K562 (cell line): ENCODE results near the gene NDUFS3. TPM values are rescaled to one million over a fixed set of nuclear protein-coding genes. Genes with fewer than 3 reads are reported as not detected.
A peak's percentile ranks its signal among the peaks of the same experiment; 100 is the strongest.

ENCODE experiments used
- BCOR ChIP-seq: fragments of 450-650 bp; IDR thresholded peaks from 2 replicates; pipeline ENCODE4 v1.6.1; 2016
- CREB3 ChIP-seq: fragments of 450-650 bp; conservative IDR thresholded peaks from 2 replicates; pipeline ENCODE4 v1.6.1; 2016; ENCODE audit warnings: missing genetic modification characterization, low read depth, mild to moderate bottlenecking, missing compliant biosample characterization, moderate library complexity
- CREM ChIP-seq: IDR thresholded peaks from 2 replicates; pipeline ENCODE4 v1.6.1; 2014; ENCODE audit warnings: antibody characterized with exemption, low read depth
- DLX4 ChIP-seq: fragments of 250-450 bp; sonication (Bioruptor Pico); IDR thresholded peaks from 2 replicates; pipeline ENCODE4 v1.6.1; 2021; ENCODE audit warnings: mild to moderate bottlenecking
- GABPB2 ChIP-seq: fragments of 250-450 bp; sonication (Bioruptor Pico); conservative IDR thresholded peaks from 2 replicates; pipeline ENCODE4 v1.5.1; 2021; ENCODE audit warnings: mild to moderate bottlenecking
- HOXB6 ChIP-seq: fragments of 250-450 bp; sonication (Bioruptor Pico); IDR thresholded peaks from 2 replicates; pipeline ENCODE4 v1.5.1; 2022; ENCODE audit warnings: mild to moderate bottlenecking, borderline replicate concordance
- MLLT1 ChIP-seq, 2 experiments: fragments of 450-650 bp; IDR thresholded peaks; 2 replicates each; pipeline ENCODE4 v1.6.1; 2016
- MYNN ChIP-seq, 2 experiments: sonication (generic); formaldehyde crosslinking in 1 of 2; IDR thresholded peaks; 2 replicates each; pipeline versions ENCODE4 v1.5.0 to v1.6.1; 2016 to 2020; ENCODE audit warnings: antibody characterized with exemption in 1 of 2, missing genetic modification reagents in 1 of 2
- RNF219 ChIP-seq: fragments of 250-450 bp; sonication (Bioruptor Pico); IDR thresholded peaks from 2 replicates; pipeline ENCODE4 v1.5.0; 2022; ENCODE audit warnings: mild to moderate bottlenecking
- SAFB ChIP-seq: fragments of 200-400 bp; formaldehyde crosslinking; IDR thresholded peaks from 2 replicates; pipeline ENCODE4 v1.6.1; 2017; ENCODE audit warnings: low read depth, low read length, borderline replicate concordance
- TBL1XR1 ChIP-seq, 2 experiments: IDR thresholded peaks; 2 replicates each; pipeline ENCODE4 v1.6.1; 2012; ENCODE audit warnings: improper control_type of control experiment in 2 of 2, low read length in 2 of 2, mild to moderate bottlenecking in 1 of 2
- TBP ChIP-seq: optimal IDR thresholded peaks from 2 replicates; pipeline ENCODE3; 2011; ENCODE audit warnings: low read depth, low read length, improper control_type of control experiment
- THRAP3 ChIP-seq: fragments of 450-650 bp; IDR thresholded peaks from 2 replicates; pipeline ENCODE4 v1.6.1; 2016; ENCODE audit warnings: mild to moderate bottlenecking, inconsistent platforms, borderline replicate concordance
- ZBTB49 ChIP-seq: sonication (generic); formaldehyde crosslinking; IDR thresholded peaks from 2 replicates; pipeline ENCODE4 v1.8.0; 2022; ENCODE audit warnings: missing genetic modification reagents, mild to moderate bottlenecking, borderline replicate concordance
- ZC3H11A ChIP-seq: IDR thresholded peaks from 2 replicates; pipeline ENCODE4 v1.6.1; 2012; ENCODE audit warnings: low read depth, low read length, improper control_type of control experiment
- ZNF121 ChIP-seq: sonication (generic); formaldehyde crosslinking; conservative IDR thresholded peaks from 2 replicates; pipeline ENCODE4 v1.8.0; 2022; ENCODE audit warnings: missing genetic modification reagents
- ZNF165 ChIP-seq: fragments of 250-450 bp; sonication (Bioruptor Pico); IDR thresholded peaks from 2 replicates; pipeline ENCODE4 v1.4.0; 2020; ENCODE audit warnings: borderline replicate concordance
- polyA plus RNA-seq, 8 experiments: library from polyadenylated mRNA; depleted of rRNA in 4 of 8; stranded (reverse) in 5 of 8; unstranded in 3 of 8; fragments of >200 nt; fragmentation: Nextera tagmentation in 2 of 8; fragmentation: Illumina TruSeq in 1 of 8; extraction: Ambion mirVana in 2 of 8; extraction: Trizol in 1 of 8; gene quantifications; 2 replicates each; pipeline versions ENCODE4 v1.2.1 to v1.2.3, GENCODE V29; 2011 to 2014; ENCODE audit warnings: inconsistent platforms in 1 of 8, missing spikeins in 1 of 8
- total RNA-seq, 7 experiments: library from RNA; depleted of rRNA in 6 of 7; stranded (reverse); fragments of >200 nt in 6 of 7; fragmentation: Illumina TruSeq in 2 of 7; extraction: Trizol in 2 of 7; gene quantifications; 2 replicates each; pipeline versions ENCODE4 v1.2.1 to v1.2.3, GENCODE V29; 2011 to 2021; ENCODE audit warnings: low replicate concordance in 1 of 7

NDUFS3 gene
- total and polyA plus RNA-seq, 9 of the 15 experiments (the other 6 are each of a cell fraction or from before 2014, with no cell fraction given), result 38.7 to 341 (median 194) TPM

- TF ChIP-seq MYNN (IDR thresholded peaks at IDR 0.05), result peak; percentile 100
- TF ChIP-seq MYNN (CRISPR knock-in tag; IDR thresholded peaks at IDR 0.05), result peak; percentile 82
- TF ChIP-seq ZC3H11A, result peak; percentile 95
- no peak for TF ChIP-seq ZNF165 (CRISPR knock-in tag)
- TF ChIP-seq THRAP3, result peak; percentile 99
- TF ChIP-seq CREM, result peak; percentile 88
- TF ChIP-seq DLX4 (CRISPR knock-in tag), result no peak
- TF ChIP-seq ZBTB49 (CRISPR knock-in tag), result no peak
- peak; percentile 90 for TF ChIP-seq BCOR
- peak in 1 of 2 experiments; percentile 85; a peak in 2 of 4 replicates for TF ChIP-seq TBL1XR1 (IDR thresholded peaks at IDR 0.05; ENCODE audit: low read length in 2 of 2)
- peak; percentile 4; the same call in 1 of the 2 replicates for TF ChIP-seq HOXB6 (CRISPR knock-in tag)
- peak; percentile 72 to 86; a peak in 3 of 4 replicates for TF ChIP-seq MLLT1 (IDR thresholded peaks at IDR 0.05)
- peak; percentile 57; the same call in 1 of the 2 replicates for TF ChIP-seq CREB3 (tag)
- no peak for TF ChIP-seq GABPB2 (CRISPR knock-in tag)
- no peak for TF ChIP-seq ZNF121 (CRISPR knock-in tag)
- TF ChIP-seq SAFB, result no peak
- no peak for TF ChIP-seq RNF219 (CRISPR knock-in tag)
- TF ChIP-seq TBP, result peak; percentile 95
Observed at GRCh38 chr11:47578524-47579494, at the start of gene NDUFS3, which contains the start of gene KBTBD4 (continued).
